WI38 (cell line): Measurements from ENCODE around the gene C13orf46.

Source experiments
- H3K4me3 ChIP-seq: 2 replicates; pipeline ENCODE4 v1.5.1; 2011; ENCODE audit warnings: low read depth, mild to moderate bottlenecking, control low read depth, low read length
- CTCF ChIP-seq: IDR thresholded peaks from 2 replicates; pipeline ENCODE4 v1.5.1; 2012; ENCODE audit warnings: low read depth, mild to moderate bottlenecking, control low read depth, low read length

C13orf46 gene

DNA sequence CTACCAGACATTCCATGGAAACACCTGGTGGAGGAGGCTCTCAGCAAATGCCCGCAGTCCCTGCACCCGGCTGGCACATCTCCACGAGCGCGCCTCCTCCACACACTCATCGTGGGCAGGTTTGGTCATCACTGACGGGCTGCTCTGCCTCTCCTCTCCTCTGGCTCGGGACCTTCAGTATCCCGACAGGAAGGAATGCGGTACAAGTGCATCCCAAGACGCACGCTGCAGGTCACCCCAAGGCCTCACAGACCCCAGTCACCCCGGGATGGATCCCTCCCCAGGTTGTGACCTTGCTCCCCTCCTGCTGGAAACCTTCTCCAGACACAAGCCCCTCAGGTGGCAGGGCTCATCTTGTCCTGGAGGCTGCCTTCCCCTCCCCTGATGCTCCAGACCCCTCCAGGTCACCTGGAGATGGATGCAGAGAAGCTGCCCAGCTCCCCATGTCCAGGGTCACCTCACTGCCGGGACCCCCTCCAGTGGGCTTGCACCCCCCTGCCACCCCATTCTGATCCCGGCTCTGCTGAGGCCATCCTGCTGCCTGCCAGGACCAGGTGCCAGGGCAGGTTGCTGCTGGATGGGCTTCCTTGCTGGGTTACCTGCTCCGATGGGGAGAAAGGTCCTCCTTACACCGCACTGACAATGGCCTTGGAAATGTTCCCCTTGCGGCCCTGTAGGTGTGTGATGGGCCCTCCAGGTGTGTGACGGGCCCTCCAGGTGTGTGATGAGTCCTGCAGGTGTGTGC is 29.9 kb downstream of the C13orf46 start:
- TF ChIP-seq CTCF = no peak
- H3K4me3 ChIP-seq = no peak overlapping the region

- TF ChIP-seq CTCF = no peak
- no peak overlapping the region for H3K4me3 ChIP-seq
These were observed 31.2 kb downstream of the C13orf46 start for GRCh38 chr13:113942591-113943103.

GRCh38 chr13:113941571-113942191 is 32.2 kb downstream of the C13orf46 start:
- no peak overlapping the region for H3K4me3 ChIP-seq
- no peak for TF ChIP-seq CTCF

- H3K4me3 ChIP-seq = no peak overlapping the region
- no peak for TF ChIP-seq CTCF
These were observed 34.0 kb downstream of the C13orf46 start for GRCh38 chr13:113939944-113940297.

GRCh38 chr13:113939129-113939943 is 34.5 kb downstream of the C13orf46 start:
- H3K4me3 ChIP-seq = no peak overlapping the region
- no peak for TF ChIP-seq CTCF

- no peak overlapping the region for H3K4me3 ChIP-seq
- TF ChIP-seq CTCF = no peak
These were observed 35.2 kb downstream of the C13orf46 start for GRCh38 chr13:113938716-113939115.
